H1 (cell line): Measurements from ENCODE around the gene SPC24. TPM values are rescaled to one million over a fixed set of nuclear protein-coding genes. Genes with fewer than 3 reads are reported as not detected.
"Not testable (repeated sequence)": the region's sequence is repeated elsewhere in the genome, so short reads cannot be mapped to it uniquely, and the experiment has no call there.

Experiments
- CTCF ChIA-PET: fragments of 300-600 bp; sonication (Branson Sonifier 250); formaldehyde crosslinking; loops from one replicate; lab custom pipeline; 2021; ENCODE audit not compliant: partially characterized antibody; lab: Charles Lee
- POLR2A ChIA-PET: fragments of 300-600 bp; sonication (Branson Sonifier 250); formaldehyde crosslinking; loops from one replicate; lab custom pipeline; 2021; ENCODE audit warnings: inconsistent platforms; ENCODE audit not compliant: partially characterized antibody; lab: Charles Lee
- DNase-seq, 2 experiments: peaks; one replicate each; pipeline versions ENCODE4 v3.0.0 to v3.0.0-alpha.2; 2010 to 2022; ENCODE audit warnings: low spot score in 2 of 2, low read depth in 1 of 2, mixed read lengths in 1 of 2
- FAIRE-seq: peaks from 2 replicates; lab custom pipeline; 2011; peaks lifted over from hg19 to GRCh38; lab: Jason Lieb, UNC
- H2AFZ ChIP-seq: 2 replicates; pipeline ENCODE4 v1.8.1; 2012; ENCODE audit warnings: low read length, inconsistent platforms
- H2AK5ac ChIP-seq: 2 replicates; pipeline ENCODE4 v1.6.1; 2013; ENCODE audit warnings: low read depth, low read length
- H2BK120ac ChIP-seq: replicated peaks from 2 replicates; pipeline ENCODE3; 2013; ENCODE audit warnings: low read depth, low read length, inconsistent platforms
- H2BK12ac ChIP-seq: 2 replicates; pipeline ENCODE4 v1.6.1; 2013; ENCODE audit warnings: low read depth, low read length
- H2BK15ac ChIP-seq: 2 replicates; pipeline ENCODE4 v1.6.1; 2013; ENCODE audit warnings: low read length
- H2BK20ac ChIP-seq: 2 replicates; pipeline ENCODE4 v1.6.1; 2013; ENCODE audit warnings: low read length
- H2BK5ac ChIP-seq: 2 replicates; pipeline ENCODE4 v1.6.1; 2013; ENCODE audit warnings: low read depth, low read length
- H3K14ac ChIP-seq: 2 replicates; pipeline ENCODE4 v1.6.1; 2013; ENCODE audit warnings: inconsistent platforms; ENCODE audit not compliant: insufficient read length
- H3K18ac ChIP-seq: 2 replicates; pipeline ENCODE4 v1.6.1; 2013; ENCODE audit warnings: low read length; ENCODE audit errors: extremely low read depth
- H3K23ac ChIP-seq: 2 replicates; pipeline ENCODE4 v1.6.1; 2013; ENCODE audit warnings: inconsistent platforms; ENCODE audit not compliant: insufficient read length
- H3K23me2 ChIP-seq: 2 replicates; pipeline ENCODE4 v1.6.1; 2013; ENCODE audit warnings: low read depth, low read length
- H3K27ac ChIP-seq: 2 replicates; pipeline ENCODE4 v1.6.1; 2011; ENCODE audit warnings: low read depth, low read length, inconsistent platforms
- H3K27me3 ChIP-seq, 4 experiments: replicated peaks in 1 of 4; 1 replicate in 1 of 4; 2 replicates in 3 of 4; pipeline versions ENCODE4 v1.6.1 to v1.8.1; 2011 to 2013; ENCODE audit warnings: low read length in 3 of 4, mild to moderate bottlenecking in 3 of 4, inconsistent platforms in 2 of 4, mixed read lengths in 2 of 4, moderate library complexity in 1 of 4; ENCODE audit not compliant: control insufficient read depth in 3 of 4, insufficient read depth in 3 of 4; ENCODE audit errors: extremely low read depth in 1 of 4
- H3K36me3 ChIP-seq, 4 experiments: 2 replicates each; pipeline versions ENCODE4 v1.6.1 to v1.8.1; 2011 to 2013; ENCODE audit warnings: mild to moderate bottlenecking in 4 of 4, low read length in 3 of 4, moderate library complexity in 2 of 4, control low read depth in 1 of 4, inconsistent platforms in 1 of 4; ENCODE audit not compliant: insufficient read depth in 4 of 4, control insufficient read depth in 2 of 4
- H3K4ac ChIP-seq: replicated peaks from 2 replicates; pipeline ENCODE3; 2013; ENCODE audit warnings: low read length, low read depth, mixed read lengths, inconsistent platforms; ENCODE audit not compliant: insufficient read length
- H3K4me1 ChIP-seq, 4 experiments: replicated peaks in 1 of 4; 1 replicate in 1 of 4; 2 replicates in 3 of 4; pipeline versions ENCODE4 v1.6.1 to v1.8.1; 2011 to 2013; ENCODE audit warnings: low read length in 3 of 4, inconsistent platforms in 2 of 4, mixed read lengths in 1 of 4; ENCODE audit not compliant: insufficient read depth in 4 of 4, control insufficient read depth in 3 of 4
- H3K4me2 ChIP-seq, 2 experiments: 2 replicates each; pipeline versions ENCODE4 v1.6.1 to v1.8.1; 2011 to 2013; ENCODE audit warnings: low read depth in 2 of 2, low read length in 2 of 2, control low read depth in 1 of 2, inconsistent platforms in 1 of 2, mild to moderate bottlenecking in 1 of 2; ENCODE audit not compliant: insufficient read depth in 1 of 2
- H3K4me3 ChIP-seq, 4 experiments: fragments of 200-600, 300-600 bp in 1 of 4; sonication (generic), shearing (Covaris generic), sonication (Bioruptor Twin) in 1 of 4; 2 replicates each; pipeline versions ENCODE4 v1.5.1 to v1.8.1; 2011 to 2016; ENCODE audit warnings: low read length in 4 of 4, low read depth in 3 of 4, control low read depth in 2 of 4, inconsistent platforms in 2 of 4, mild to moderate bottlenecking in 2 of 4, mixed read lengths in 1 of 4, moderate library complexity in 1 of 4; ENCODE audit not compliant: insufficient read depth in 2 of 4; ENCODE audit errors: extremely low read depth in 1 of 4
- H3K56ac ChIP-seq: replicated peaks from 2 replicates; pipeline ENCODE3; 2013; ENCODE audit warnings: low read depth, mild to moderate bottlenecking, mixed read lengths, low read length, inconsistent platforms; ENCODE audit not compliant: insufficient read length
- H3K79me1 ChIP-seq: 2 replicates; pipeline ENCODE4 v1.6.1; 2013; ENCODE audit warnings: low read depth, low read length, control low read depth
- H3K79me2 ChIP-seq, 2 experiments: 2 replicates each; pipeline versions ENCODE4 v1.6.1 to v1.8.1; 2012 to 2013; ENCODE audit warnings: low read length in 2 of 2, mild to moderate bottlenecking in 2 of 2, inconsistent platforms in 1 of 2; ENCODE audit not compliant: insufficient read depth in 2 of 2, control insufficient read depth in 1 of 2
- H3K9ac ChIP-seq, 4 experiments: replicated peaks in 1 of 4; 1 replicate in 1 of 4; 2 replicates in 3 of 4; pipeline versions ENCODE4 v1.6.1 to v1.8.1; 2011 to 2013; ENCODE audit warnings: low read depth in 3 of 4, low read length in 3 of 4, control low read depth in 2 of 4, mild to moderate bottlenecking in 2 of 4, moderate library complexity in 2 of 4, inconsistent platforms in 1 of 4; ENCODE audit errors: extremely low read depth in 1 of 4
- H3K9me3 ChIP-seq, 2 experiments: 2 replicates each; pipeline versions ENCODE4 v1.6.1 to v1.8.1; 2012 to 2013; ENCODE audit warnings: mild to moderate bottlenecking in 2 of 2, moderate library complexity in 2 of 2, control low read depth in 1 of 2, inconsistent platforms in 1 of 2, low read depth in 1 of 2, low read length in 1 of 2, mixed read lengths in 1 of 2; ENCODE audit not compliant: insufficient read depth in 2 of 2
- H4K20me1 ChIP-seq, 2 experiments: replicated peaks in 1 of 2; 2 replicates each; pipeline versions ENCODE3 to v1.8.1; 2011 to 2013; ENCODE audit warnings: inconsistent platforms in 2 of 2, low read length in 2 of 2, mild to moderate bottlenecking in 1 of 2; ENCODE audit not compliant: insufficient read depth in 2 of 2, control insufficient read depth in 1 of 2
- H4K5ac ChIP-seq: 2 replicates; pipeline ENCODE4 v1.6.1; 2013; ENCODE audit warnings: low read length, low read depth, mixed read lengths, inconsistent platforms; ENCODE audit not compliant: insufficient read length
- H4K8ac ChIP-seq: 2 replicates; pipeline ENCODE4 v1.8.0; 2013; ENCODE audit warnings: mild to moderate bottlenecking, moderate library complexity, low read length, inconsistent platforms; ENCODE audit not compliant: insufficient read depth; ENCODE audit errors: extremely low read depth
- H4K91ac ChIP-seq: replicated peaks from 2 replicates; pipeline ENCODE3; 2013; ENCODE audit warnings: low read length, mixed read lengths, inconsistent platforms; ENCODE audit not compliant: insufficient read length
- WGBS, 2 experiments: shearing (Covaris generic) in 1 of 2; methylation state at CpG; one replicate each; pipeline versions ENCODE4 v1.1.6 to v1.1.7; 2013 to 2015; ENCODE audit warnings: low lambda C conversion rate in 2 of 2, mixed read lengths in 2 of 2, inconsistent platforms in 1 of 2, low coverage in 1 of 2, missing lambda C conversion rate in 1 of 2; ENCODE audit not compliant: insufficient replicate concordance in 2 of 2, insufficient coverage in 1 of 2, insufficient read length in 1 of 2; ENCODE audit errors: extremely low coverage in 1 of 2, missing lambda C conversion rate in 1 of 2; 5-methylcytosine and 5-hydroxymethylcytosine counted together
- polyA plus RNA-seq, 7 experiments: library from polyadenylated mRNA; depleted of rRNA in 3 of 7; stranded (reverse) in 5 of 7; unstranded in 2 of 7; fragments of >200 nt in 5 of 7; fragments of 200-250 nt in 2 of 7; gene quantifications; 1 replicate in 5 of 7; 2 replicates in 1 of 7; 4 replicates in 1 of 7; pipeline versions ENCODE4 v1.2.1 to v1.2.3, GENCODE V29; 2011 to 2013; ENCODE audit warnings: missing spikeins in 2 of 7, mixed read lengths in 2 of 7
- total RNA-seq: library from RNA; stranded (reverse); fragmentation: NEBNext Ultra II Directional; extraction: Animal tissue kit (Norgen Biotek cat#: 25700); gene quantifications from 2 replicates; pipeline ENCODE4 v1.2.1, GENCODE V29; 2021

SPC24 gene
- total and polyA plus RNA-seq, 2 of the 8 experiments (the other 6 are each of a cell fraction or from before 2014, with no cell fraction given), result 17.7 to 42.4 TPM

GRCh38 chr19:11121963-11122362, 33.6 kb downstream of the SPC24 start:
- H3K79me2 ChIP-seq, H2AFZ ChIP-seq: not testable (repeated sequence)

More at GRCh38 chr19:11121963-11122362, 33.6 kb downstream of the SPC24 start:
- H2BK120ac ChIP-seq, H2BK5ac ChIP-seq, H3K4me2 ChIP-seq, H2BK15ac ChIP-seq, DNase-seq, H3K23ac ChIP-seq, H3K9me3 ChIP-seq, H3K9ac ChIP-seq, H3K14ac ChIP-seq, H4K91ac ChIP-seq, H3K4me3 ChIP-seq, H4K8ac ChIP-seq, H4K5ac ChIP-seq, H3K18ac ChIP-seq, H3K4me1 ChIP-seq, FAIRE-seq, H3K4ac ChIP-seq, H2AK5ac ChIP-seq, H2BK20ac ChIP-seq, H3K23me2 ChIP-seq, H3K56ac ChIP-seq, POLR2A ChIA-PET, H3K27ac ChIP-seq, H3K79me1 ChIP-seq, H3K27me3 ChIP-seq, H2BK12ac ChIP-seq: not testable (repeated sequence)
- peaks cover 39 to 90% (median 68%) of the 10 kb centered on the region in 4 experiments for H3K36me3 ChIP-seq
- WGBS, 2 experiments, result 94% methylated on average over 10 of the region's 17 CpGs; no CpG with 5 or more reads in 1 of the 2 experiments
- CTCF ChIA-PET, result interaction anchor here (0.6 to 0.7 kb wide), 3 partner anchors 13 to 70 kb away, joined by 3 read pairs; no protein-coding TSS in a partner anchor
- H4K20me1 ChIP-seq, result peaks cover 6 to 12% of the 10 kb centered on the region in 2 experiments
